HepG2 (cell line): ENCODE measurements around the gene DYNLL2. TPM values are rescaled to one million over a fixed set of nuclear protein-coding genes. Genes with fewer than 3 reads are reported as not detected.
"Not testable (repeated sequence)": the region's sequence is repeated elsewhere in the genome, so short reads cannot be mapped to it uniquely, and the experiment has no call there.

Experiments
- ATAC-seq: fragments of 200-7000 bp; cut with Tn5 transposase; 3 replicates; pipeline ENCODE4 v1.9.1; 2020; ENCODE audit warnings: mild to moderate bottlenecking, moderate library complexity
- BruUV-seq: library from RNA; stranded (reverse); fragments of 400-500 nt; replicated peaks from 2 replicates; lab custom pipeline; 2021; lab: Mats Ljungman, UMichigan
- CTCF ChIA-PET: fragments of 300-600 bp; formaldehyde crosslinking; extraction: SDS; loops from one replicate; lab custom pipeline; 2021; ENCODE audit warnings: low total read pairs, inconsistent platforms, low intra/inter-chr PET ratio; lab: Yijun Ruan, JAX
- POLR2A ChIA-PET: fragments of 350-600 bp; sonication (Branson Sonifier 250); formaldehyde crosslinking; loops from one replicate; lab custom pipeline; 2020; ENCODE audit warnings: antibody characterized with exemption, inconsistent platforms; lab: Yijun Ruan, JAX
- DNase-seq: peaks from one replicate; pipeline ENCODE4 v3.0.0-alpha.2; 2015; ENCODE audit warnings: low spot score
- FAIRE-seq: peaks from 3 replicates; lab custom pipeline; 2011; peaks lifted over from hg19 to GRCh38; lab: Jason Lieb, UNC
- H2AFZ ChIP-seq: one replicate; pipeline ENCODE4 v1.6.1; 2011; ENCODE audit warnings: low read length, inconsistent platforms
- H3K27ac ChIP-seq: fragments of 300-600 bp; 3 replicates; pipeline ENCODE4 v1.8.0; 2011; ENCODE audit warnings: mixed run types, mild to moderate bottlenecking, mixed read lengths, low read length, inconsistent platforms; ENCODE audit not compliant: insufficient read depth; ENCODE audit errors: extremely low read length
- H3K27me3 ChIP-seq, 2 experiments: fragments of 200-600 bp in 1 of 2; 2 replicates in 1 of 2; 3 replicates in 1 of 2; pipeline versions ENCODE4 v1.6.0 to v1.8.0; 2011; ENCODE audit warnings: low read length in 2 of 2, mild to moderate bottlenecking in 2 of 2, moderate library complexity in 2 of 2, inconsistent platforms in 1 of 2; ENCODE audit not compliant: insufficient read depth in 2 of 2, control insufficient read depth in 1 of 2
- H3K36me3 ChIP-seq, 2 experiments: fragments of 200-600 bp in 1 of 2; replicated peaks in 1 of 2; 2 replicates in 1 of 2; 3 replicates in 1 of 2; pipeline versions ENCODE4 v1.5.1 to v1.8.0; 2011; ENCODE audit warnings: low read length in 2 of 2, inconsistent platforms in 1 of 2; ENCODE audit not compliant: insufficient read depth in 2 of 2, control insufficient read depth in 1 of 2
- H3K4me1 ChIP-seq: 2 replicates; pipeline ENCODE4 v1.5.1; 2012; ENCODE audit warnings: low read length, inconsistent platforms; ENCODE audit not compliant: insufficient read depth
- H3K4me2 ChIP-seq: 2 replicates; pipeline ENCODE4 v1.6.0; 2011; ENCODE audit warnings: low read depth, low read length, inconsistent platforms
- H3K4me3 ChIP-seq, 3 experiments: fragments of 200-600 bp in 1 of 3; sonication (generic), shearing (Covaris generic) in 1 of 3; replicated peaks in 1 of 3; 2 replicates each; pipeline ENCODE4 v1.5.1; 2011 to 2016; ENCODE audit warnings: low read length in 3 of 3, inconsistent platforms in 2 of 3, low read depth in 2 of 3, mild to moderate bottlenecking in 2 of 3, control low read depth in 1 of 3, mixed read lengths in 1 of 3; ENCODE audit not compliant: insufficient read depth in 1 of 3
- H3K79me2 ChIP-seq: one replicate; pipeline ENCODE4 v1.6.1; 2011; ENCODE audit warnings: low read length, inconsistent platforms; ENCODE audit not compliant: insufficient read depth
- H3K9ac ChIP-seq: 2 replicates; pipeline ENCODE4 v1.6.0; 2011; ENCODE audit warnings: mild to moderate bottlenecking, low read depth, low read length, inconsistent platforms; ENCODE audit not compliant: insufficient read depth
- H3K9me3 ChIP-seq: 2 replicates; pipeline ENCODE4 v1.5.1; 2012; ENCODE audit warnings: mild to moderate bottlenecking, low read length
- H4K20me1 ChIP-seq: 2 replicates; pipeline ENCODE4 v1.6.0; 2011; ENCODE audit warnings: inconsistent platforms, mild to moderate bottlenecking, low read length, moderate library complexity; ENCODE audit not compliant: insufficient read depth
- ARID4A ChIP-seq: sonication (generic); formaldehyde crosslinking; IDR thresholded peaks from 2 replicates; pipeline ENCODE4 v1.5.0; 2020; ENCODE audit warnings: mild to moderate bottlenecking, missing genetic modification reagents, borderline replicate concordance
- MAZ ChIP-seq, 2 experiments: sonication (generic) in 1 of 2; formaldehyde crosslinking in 1 of 2; IDR thresholded peaks; 2 replicates each; pipeline versions ENCODE4 v1.5.0 to v1.6.1; 2012 to 2020; ENCODE audit warnings: low read depth in 2 of 2, mild to moderate bottlenecking in 2 of 2, borderline replicate concordance in 1 of 2, improper control_type of control experiment in 1 of 2, low read length in 1 of 2, missing genetic modification reagents in 1 of 2, moderate library complexity in 1 of 2
- MTF2 ChIP-seq: sonication (generic); formaldehyde crosslinking; IDR thresholded peaks from 2 replicates; pipeline ENCODE4 v1.5.0; 2020; ENCODE audit warnings: missing genetic modification reagents, borderline replicate concordance
- MXD1 ChIP-seq: sonication (generic); formaldehyde crosslinking; IDR thresholded peaks from 2 replicates; pipeline ENCODE4 v1.4.0; 2020; ENCODE audit warnings: mild to moderate bottlenecking, missing genetic modification reagents
- WGBS: methylation state at CpG from one replicate; pipeline ENCODE4 v1.1.6; 2017; ENCODE audit warnings: low lambda C conversion rate; 5-methylcytosine and 5-hydroxymethylcytosine counted together
- in situ Hi-C: cut with HindIII; loops from 2 replicates; pipeline ENCODE4 v1.10.0; 2017; ENCODE audit warnings: low pct_unique_long_range_greater_than_20kb; ENCODE audit not compliant: extremely low pct_ligation_motif_present
- intact Hi-C: fragments of 100-400 bp; cut with micrococcal nuclease; formaldehyde crosslinking; loops from one replicate; pipeline ENCODE4 v1.10.0; 2022; ENCODE audit not compliant: unreplicated experiment
- polyA plus RNA-seq, 8 experiments: library from polyadenylated mRNA; depleted of rRNA in 3 of 8; stranded (reverse) in 7 of 8; unstranded in 1 of 8; fragments of >200 nt; fragmentation: Illumina TruSeq in 4 of 8; extraction: Trizol in 4 of 8; gene quantifications; 2 replicates each; pipeline versions ENCODE4 v1.2.1 to v1.2.3, GENCODE V29; 2011 to 2016; ENCODE audit warnings: low read depth in 4 of 8, missing spikeins in 1 of 8, mixed read lengths in 1 of 8; ENCODE audit not compliant: insufficient read depth in 1 of 8
- total RNA-seq, 5 experiments: library from RNA; depleted of rRNA; stranded (reverse); fragments of >200 nt; fragmentation: Illumina TruSeq; extraction: Trizol; gene quantifications; 2 replicates each; pipeline ENCODE4 v1.2.3, GENCODE V29; 2016; ENCODE audit warnings: low read depth in 1 of 5

DYNLL2 gene
- total and polyA plus RNA-seq, 2 of the 13 experiments (the other 11 are each of a cell fraction or from before 2014, with no cell fraction given) = 9.5 to 29.0 TPM

GRCh38 chr17:58074406-58074805 is 8.8 kb upstream of the DYNLL2 start:
- H3K9ac ChIP-seq, DNase-seq, H3K4me1 ChIP-seq, POLR2A ChIA-PET, H4K20me1 ChIP-seq, H2AFZ ChIP-seq, CTCF ChIA-PET, in situ Hi-C loops, BruUV-seq, H3K4me2 ChIP-seq, H3K9me3 ChIP-seq, intact Hi-C loops, H3K4me3 ChIP-seq, H3K27ac ChIP-seq, H3K79me2 ChIP-seq, FAIRE-seq, H3K36me3 ChIP-seq, ATAC-seq: not testable (repeated sequence)
- peaks cover 3 to 35% of the 10 kb centered on the region in 2 experiments; a peak in 3 of 5 replicates for H3K27me3 ChIP-seq
- 87% methylated on average over 18 of the region's 28 CpGs for WGBS

- H3K79me2 ChIP-seq = peaks cover 11% of the 10 kb centered on the region
- H3K36me3 ChIP-seq = no peaks in the 10 kb centered on the region
- intact Hi-C loops (no loop called here), in situ Hi-C loops (no loop called here)
- no peaks in the 10 kb centered on the region for H3K9me3 ChIP-seq
- DNase-seq (no peak), ATAC-seq (no peak), FAIRE-seq (no peak)
- H3K27ac ChIP-seq = no peak overlapping the region
- H3K27me3 ChIP-seq = peaks cover 0 to 25% of the 10 kb centered on the region in 2 experiments; a peak in 3 of 5 replicates
- H3K4me1 ChIP-seq = peaks cover 16% of the 10 kb centered on the region
- WGBS = 4% methylated on average over 6 of the region's 6 CpGs
- POLR2A ChIA-PET = interaction anchor here (1.2 kb wide), 1 partner anchor 72 kb away, joined by 3 read pairs; no protein-coding TSS in a partner anchor
- H2AFZ ChIP-seq = no peak overlapping the region
- no TSS peak for BruUV-seq
- no peak overlapping the region for H3K4me2 ChIP-seq
- CTCF ChIA-PET = no interaction called here
- H3K4me3 ChIP-seq = no peak overlapping the region
- no peak overlapping the region for H3K9ac ChIP-seq
- peaks cover 5% of the 10 kb centered on the region; the same call in 1 of the 2 replicates for H4K20me1 ChIP-seq
- TF ChIP-seq MXD1 (CRISPR knock-in tag) (no peak), MAZ (IDR thresholded peaks at IDR 0.05; ENCODE audit: borderline replicate concordance, low read depth, low read length) (no peak), MAZ (CRISPR knock-in tag; IDR thresholded peaks at IDR 0.05; ENCODE audit: low read depth) (no peak), ARID4A (no peak), MTF2 (no peak)
These were observed 3.8 kb upstream of the DYNLL2 start for GRCh38 chr17:58079300-58080033.
